Measurements from ENCODE around the gene FN1. TPM values are rescaled to one million over a fixed set of nuclear protein-coding genes. Genes with fewer than 3 reads are reported as not detected.
A peak's percentile ranks its signal among the peaks of the same experiment; 100 is the strongest.

FN1 gene
- 1,735 and 1,808 TPM in 2 replicates for total RNA-seq
- polyA plus RNA-seq (2012), result 9,206 TPM

DNA sequence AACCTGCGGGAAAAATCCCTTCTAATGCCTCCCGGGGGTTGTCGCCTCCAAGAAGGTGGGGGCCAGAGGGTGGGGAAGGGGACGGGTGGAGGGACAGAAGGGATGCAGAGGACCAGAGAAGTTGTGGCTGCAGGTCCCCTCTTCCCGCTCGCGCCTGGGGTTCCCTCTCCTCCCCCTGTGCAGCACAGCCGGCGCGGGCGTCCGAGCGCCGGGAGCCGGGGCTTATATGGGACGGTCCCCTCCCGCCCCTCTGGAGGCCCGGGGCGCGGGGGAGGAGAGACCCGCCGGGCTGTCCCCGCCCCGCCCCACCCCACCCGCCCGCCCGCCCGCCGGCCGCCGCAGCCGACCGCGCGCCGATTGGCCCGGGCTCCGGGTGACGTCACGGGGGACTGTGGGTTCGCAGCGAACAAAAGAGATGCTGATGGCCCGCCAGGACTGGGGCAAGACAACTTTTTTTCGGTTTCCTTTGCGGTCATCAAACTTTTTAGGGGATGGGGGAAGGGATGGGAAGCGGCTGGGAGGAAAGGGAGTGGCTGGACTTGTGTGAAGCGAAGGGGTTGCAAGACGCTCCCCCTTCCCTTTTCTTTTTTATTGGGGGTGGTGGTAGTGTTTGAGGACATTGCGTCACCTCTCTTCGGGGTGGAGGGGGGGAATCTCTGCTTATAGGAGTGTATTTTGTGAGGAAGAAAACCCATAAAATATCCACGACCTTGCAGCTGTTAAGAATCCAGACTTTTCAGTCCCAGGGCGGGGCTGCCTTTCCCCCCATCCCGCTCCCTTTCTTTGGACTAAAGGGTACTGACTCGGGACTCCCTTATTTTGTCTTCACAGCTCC is at the start of gene FN1:
FN1 (minus strand) TSS at position 199 of the 835 bp plus-strand sequence. CDS start 266 bp downstream, outside the sequence.
- peak; percentile 96 for DNase-seq (ENCODE audit: low read depth)

DNA sequence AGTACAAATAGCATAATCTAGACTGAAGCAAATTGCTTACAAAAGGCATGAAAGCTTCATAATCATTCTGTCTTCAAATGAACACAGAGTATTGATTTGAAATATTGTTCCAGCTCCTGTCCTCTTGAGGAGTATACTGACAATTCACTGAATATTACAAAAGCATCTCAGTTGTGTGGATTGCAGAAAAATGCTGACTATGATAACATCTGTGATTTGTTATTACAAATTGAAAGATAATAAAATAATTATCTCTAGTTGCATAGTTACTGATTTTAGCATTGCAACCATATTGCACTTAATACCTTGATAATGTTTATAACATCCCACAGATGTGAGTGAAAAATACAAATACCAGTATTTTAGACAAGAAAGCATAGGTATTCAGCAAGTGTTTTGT is 49.2 kb upstream of the FN1 start:
- DNase-seq (ENCODE audit: low read depth), result no peak

DNA sequence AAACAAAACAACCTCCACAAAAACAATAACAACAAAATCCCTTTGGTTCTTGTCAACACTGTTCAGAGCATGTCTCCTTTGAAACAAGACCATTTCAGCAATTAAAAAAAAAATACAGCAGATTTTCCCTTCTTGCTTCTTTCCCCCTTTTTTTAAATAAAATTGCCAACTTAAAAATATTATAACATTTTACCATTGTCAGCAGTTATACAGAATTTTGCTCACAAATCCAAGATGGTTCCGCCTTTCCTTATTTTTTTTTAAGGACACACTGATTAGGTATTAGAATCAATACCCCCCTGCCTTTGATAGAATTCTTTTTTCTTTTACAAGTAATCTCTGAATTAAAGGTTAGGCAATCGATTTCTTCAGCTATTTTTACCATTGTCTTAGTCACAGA is 48.7 kb upstream of the FN1 start:
- DNase-seq (ENCODE audit: low read depth), result no peak

DNA sequence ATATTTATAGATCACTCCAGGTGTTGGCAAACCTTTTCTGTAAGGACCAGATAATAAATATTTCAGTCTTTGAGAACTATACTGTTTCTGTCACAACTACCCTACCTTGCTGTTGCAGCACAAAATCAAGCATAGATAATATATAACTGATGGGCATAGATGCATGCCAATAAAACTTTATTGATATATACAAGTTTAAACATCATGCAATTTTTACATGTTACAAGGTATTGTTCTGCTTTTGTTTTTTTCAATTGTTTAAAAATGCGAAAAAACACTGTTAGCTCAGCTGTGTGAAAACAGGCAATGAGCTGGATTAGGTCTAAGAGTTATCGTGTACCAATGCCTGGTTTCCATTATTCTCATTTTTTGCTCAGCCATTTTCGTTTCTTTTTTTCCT is 47.6 kb upstream of the FN1 start:
- DNase-seq (ENCODE audit: low read depth), result no peak

DNA sequence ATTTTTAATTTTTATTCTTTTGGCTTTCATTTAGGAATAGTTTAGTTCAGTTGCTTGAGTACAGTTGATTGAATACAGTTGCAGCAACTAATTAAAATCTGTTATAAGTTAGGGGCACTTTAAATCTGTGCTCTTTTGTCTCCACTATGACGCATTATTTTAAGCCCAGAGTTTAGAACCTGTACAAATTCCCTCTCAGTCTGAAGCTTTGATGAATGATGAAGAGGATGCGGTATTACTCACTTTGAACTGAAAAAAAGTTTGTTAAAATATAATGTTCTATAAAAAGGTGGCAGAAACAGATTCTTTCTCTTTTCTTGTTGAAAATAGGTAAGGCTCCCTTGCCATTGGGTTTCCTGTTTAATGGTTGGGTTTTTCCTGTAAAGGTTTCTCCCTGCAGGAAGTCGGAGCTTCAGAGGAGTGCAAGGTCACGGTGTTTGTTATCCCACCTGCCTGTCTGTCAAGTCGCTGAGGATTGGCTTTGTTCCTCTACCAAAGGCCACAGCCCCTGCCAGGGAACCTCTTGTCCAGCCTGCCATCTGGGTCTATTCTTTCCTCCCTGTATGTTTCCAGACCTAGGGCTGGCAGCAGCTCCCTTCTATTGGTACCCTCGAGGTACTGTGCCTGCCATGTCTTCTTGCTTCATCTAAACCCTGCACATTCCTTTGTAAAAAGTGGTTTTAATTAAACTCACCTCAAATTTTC is 43.8 kb upstream of the FN1 start:
- DNase-seq (ENCODE audit: low read depth), result no peak

DNA sequence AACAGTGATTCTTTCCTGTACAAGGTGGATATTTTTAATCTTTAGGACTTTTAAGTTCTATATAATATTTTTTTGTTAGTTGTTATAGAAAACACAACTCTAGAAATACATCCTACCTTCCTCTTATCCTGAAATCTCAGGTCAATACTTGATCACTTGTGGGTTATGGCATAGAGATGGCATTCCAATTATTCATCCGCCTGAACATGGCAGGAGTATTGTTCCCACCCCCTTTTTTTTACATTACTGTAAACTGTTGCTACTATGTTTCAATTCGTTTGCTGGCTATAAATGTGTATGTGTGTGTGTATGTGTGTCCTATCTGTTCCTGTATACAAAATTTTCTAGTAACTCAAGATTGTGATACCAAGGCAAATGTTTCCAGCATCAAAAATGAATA is 43.3 kb upstream of the FN1 start:
- no peak for DNase-seq (ENCODE audit: low read depth)

DNA sequence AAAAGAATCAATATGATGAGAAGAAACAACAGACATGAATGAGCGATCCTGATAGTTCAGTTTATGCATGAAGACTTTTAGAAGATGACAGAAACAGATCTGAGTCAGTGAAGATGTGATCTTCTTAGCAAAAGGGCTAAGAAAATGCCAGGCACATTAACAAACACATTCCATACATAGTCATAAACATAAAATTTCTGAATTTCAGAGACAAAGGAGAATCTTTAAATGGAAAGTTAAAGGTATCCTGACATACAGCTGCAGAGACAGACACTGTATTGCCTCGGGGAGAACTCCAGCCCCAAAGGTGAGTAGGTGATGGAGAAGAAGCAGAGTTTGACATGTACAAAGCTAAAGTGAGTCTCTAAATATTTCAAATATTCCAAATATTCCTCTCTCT is 40.6 kb upstream of the FN1 start:
- DNase-seq (ENCODE audit: low read depth), result no peak

DNA sequence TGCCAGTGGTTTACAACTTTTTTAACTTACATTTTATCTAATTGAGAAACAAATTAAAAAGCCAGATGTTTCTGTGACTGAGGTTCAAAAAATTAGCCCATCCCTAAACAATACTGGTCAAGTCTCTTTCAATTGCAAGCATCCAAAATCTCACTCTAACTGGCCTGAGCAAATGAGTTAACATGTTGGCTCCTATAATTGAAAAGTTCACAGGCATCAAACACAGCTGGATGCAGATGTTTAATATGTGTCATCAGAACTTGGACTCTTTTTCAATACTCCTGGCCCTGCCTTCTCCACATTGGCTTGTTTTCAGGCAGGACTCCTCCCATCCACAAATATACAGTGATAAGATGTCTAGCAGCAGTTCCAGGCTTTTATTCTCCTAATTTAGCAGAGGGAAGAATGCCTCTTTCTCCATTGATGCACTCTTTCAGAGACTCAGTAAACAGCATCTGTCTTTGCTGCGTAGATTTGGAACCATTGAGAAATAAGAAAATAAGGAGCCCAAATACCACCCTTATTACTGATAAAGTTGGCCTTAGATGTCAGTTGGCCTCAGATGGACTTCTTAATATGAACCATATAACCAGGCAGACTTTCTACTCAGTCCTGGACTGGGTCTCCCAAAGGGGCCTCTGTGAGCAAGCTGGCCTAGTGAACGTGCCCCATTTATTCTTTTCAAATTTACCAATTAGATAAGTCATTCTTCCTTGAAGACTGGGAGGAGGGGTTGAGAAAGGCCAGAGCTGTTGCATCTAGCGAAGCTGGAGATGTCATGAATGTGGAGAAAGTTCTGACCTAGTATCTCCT is 30.4 kb upstream of the FN1 start:
- no peak for DNase-seq (ENCODE audit: low read depth)

DNA sequence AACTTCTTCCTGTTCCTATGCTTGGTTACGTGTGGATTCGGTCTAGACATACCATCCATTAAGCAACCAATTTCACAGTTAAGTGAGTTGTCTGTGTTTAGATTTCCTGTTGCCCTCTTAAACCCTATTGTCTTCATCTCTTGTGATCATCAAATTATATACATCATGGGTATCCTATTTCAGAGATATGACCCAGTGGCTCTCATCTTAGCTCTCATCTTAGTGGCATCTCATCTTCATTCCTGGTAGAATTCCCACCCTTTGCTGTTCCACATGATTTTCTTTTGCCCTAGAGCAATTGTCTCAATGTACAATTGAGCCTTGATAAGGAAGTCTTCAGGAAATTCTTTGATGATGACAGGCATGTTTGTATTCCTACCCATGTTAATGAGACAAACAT is 29.4 kb upstream of the FN1 start:
- DNase-seq (ENCODE audit: low read depth), result no peak

DNA sequence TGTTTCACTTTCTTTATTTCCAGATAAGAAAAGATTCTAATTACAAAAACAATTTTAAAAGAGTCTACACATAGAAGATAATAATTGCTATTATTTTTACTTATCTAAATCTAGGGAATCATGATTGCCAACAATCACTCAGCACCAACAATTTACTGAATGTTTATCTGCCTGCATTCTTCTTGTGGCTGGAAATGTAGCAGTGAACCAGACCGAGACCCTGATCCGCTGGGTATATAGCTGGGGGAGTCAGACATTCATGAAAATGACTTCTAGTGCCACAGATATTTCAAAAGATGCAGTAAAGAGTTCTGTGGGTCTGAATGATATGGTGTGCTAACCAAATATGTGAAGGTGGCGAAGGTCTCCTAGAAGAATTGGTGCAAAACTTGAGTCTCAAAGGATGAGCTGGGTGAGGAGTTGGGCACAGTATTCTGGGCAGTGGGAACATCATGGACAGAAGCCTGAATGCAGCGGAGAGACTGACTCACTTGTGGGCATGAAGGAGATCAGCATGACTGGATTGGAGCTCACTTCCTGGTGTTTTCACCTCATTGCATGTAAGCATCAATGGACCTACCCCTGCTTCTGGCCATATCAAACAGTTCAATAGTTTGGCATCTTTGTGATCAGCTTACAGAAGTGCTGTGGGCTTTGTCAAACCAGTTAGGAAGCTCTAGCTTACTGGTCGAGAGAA is 26.1 kb upstream of the FN1 start:
- DNase-seq (ENCODE audit: low read depth), result no peak

DNA sequence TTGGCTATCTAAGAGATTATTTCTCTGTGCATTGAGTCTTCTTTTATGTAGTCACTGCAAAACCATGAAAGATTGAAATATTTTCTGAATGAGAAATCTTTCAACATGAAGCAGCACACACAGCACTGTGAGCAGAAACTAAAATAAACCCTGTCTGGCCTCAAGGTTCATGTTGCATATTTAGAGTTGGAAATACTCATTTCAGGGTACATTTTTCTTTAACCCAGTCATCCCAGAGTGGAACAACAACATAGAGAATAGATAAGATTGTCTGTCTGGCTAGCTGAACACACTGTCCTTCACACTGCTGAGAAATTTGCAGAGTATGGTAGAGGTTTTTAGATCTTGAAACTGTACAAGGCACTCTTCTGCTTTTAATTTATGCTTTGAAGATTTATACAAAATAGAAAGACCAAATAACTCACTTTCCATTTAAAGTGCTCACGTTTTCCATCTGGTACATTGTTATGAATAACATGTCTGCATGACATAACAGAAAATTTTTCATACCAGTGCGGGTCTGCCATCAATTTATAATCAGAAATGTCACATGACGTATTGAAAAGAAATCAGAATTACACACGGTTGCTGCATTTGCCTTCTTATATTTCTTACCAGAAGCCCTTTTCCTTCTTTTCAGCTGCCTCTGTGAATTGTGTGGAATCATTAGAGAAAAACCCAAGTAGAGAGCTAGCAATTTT is 25.0 kb upstream of the FN1 start:
- DNase-seq (ENCODE audit: low read depth), result peak; percentile 41

DNA sequence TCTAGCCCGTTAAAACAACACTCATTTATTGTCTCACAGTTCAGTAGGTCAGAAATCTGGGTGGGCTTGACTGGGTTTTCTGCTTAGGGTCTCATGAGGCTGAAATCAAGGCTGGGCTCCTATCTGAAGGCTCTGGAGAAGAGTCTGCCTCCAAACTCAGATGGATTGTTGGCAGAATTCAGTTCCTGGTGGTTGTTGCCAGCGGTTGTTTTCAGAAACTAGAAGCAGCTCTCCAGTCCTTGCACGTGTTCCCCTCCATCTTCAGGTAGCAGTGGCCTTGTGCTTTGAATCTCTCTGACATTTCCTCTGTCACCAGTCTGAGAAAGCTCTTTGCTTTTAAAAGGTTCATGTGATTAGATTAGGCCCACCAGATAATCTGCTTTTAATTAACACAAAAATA is 20.1 kb upstream of the FN1 start:
- no peak for DNase-seq (ENCODE audit: low read depth)

DNA sequence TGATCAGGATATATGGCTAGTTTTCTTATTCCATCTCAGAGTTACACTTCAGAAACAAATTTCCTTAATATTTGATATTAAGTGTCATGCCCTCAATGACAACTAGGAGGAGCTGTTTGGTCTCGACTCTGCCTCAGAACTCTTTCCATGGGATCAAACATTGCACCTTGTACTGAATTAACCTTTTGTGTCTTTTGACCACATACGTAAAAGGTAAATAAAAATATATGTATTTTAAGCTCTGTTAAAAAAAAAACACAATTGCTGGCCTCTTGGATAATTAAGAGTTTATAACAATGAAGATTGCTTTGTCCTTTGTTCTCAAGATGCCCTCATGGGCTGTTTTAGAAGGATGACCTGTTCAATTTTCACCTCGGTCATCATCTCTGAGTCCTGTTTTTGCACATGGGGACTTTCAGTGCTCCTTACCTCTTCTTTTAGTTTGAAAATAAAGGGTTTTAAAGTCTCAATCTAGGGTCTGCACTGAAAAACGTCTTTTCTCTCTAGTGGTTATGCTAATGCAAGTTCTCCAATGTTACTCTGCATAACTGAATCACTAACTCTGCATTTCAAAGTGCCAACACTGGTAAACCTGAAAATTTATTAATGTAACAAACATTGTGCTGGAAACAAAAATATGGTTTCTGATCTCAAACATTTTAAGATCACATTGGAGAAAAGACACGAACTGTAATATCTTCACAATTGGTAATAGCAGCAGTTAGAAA is 18.8 kb upstream of the FN1 start:
- DNase-seq (ENCODE audit: low read depth), result no peak

DNA sequence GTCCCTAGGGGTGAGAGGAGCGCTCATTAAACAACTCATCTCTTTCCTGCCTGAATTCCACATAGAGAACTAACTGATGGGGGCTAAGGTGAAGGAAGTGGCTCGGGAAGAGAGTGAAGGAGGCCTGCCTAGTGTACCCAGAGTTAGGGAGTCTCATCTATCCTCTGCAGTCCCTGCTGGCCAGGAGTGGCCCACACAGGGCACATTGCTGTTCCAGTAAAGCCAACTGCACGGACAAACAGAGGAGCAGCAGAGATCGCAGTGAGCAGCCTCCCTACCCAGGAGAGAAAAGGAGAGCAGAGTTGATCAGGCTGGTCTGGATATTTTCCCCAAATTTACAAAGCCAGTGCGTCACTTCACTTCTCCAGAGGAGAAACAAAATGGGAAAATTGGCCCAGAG is 16.9 kb upstream of the FN1 start:
- DNase-seq (ENCODE audit: low read depth), result no peak

DNA sequence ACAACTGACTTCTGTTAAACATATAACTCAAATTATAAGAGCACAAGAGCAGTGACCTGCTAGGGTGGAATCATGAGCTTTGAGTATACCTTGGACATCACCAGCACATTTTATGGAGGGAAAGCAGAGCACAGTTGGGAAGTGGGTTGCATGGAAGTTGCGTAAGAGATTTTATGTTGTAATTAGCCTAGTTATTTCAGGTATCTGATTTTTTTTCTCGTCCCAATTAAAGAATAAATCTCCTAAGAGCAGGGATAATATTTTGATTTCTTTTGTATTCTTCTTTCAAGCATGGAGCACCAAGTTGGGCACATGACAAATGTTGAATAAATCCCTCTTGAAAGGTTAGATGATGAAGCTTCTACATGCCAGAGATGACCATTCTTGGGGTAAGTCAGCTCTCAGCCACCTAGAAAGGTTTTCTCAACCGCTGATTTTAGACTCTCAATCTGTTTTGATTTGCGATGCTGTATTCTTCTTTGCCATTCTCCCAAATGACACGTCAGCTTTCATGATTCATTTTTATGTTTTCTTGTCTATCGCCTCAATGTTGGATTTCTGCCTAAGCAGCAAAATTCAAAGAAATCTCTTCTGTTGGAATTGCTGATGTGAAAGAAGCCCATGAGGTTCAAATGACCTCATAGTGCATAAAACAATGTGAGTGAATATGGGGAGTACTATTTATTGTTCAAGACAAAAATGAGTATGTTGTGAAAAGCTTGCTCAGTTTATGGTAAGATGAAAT is 15.3 kb upstream of the FN1 start:
- DNase-seq (ENCODE audit: low read depth), result no peak

DNA sequence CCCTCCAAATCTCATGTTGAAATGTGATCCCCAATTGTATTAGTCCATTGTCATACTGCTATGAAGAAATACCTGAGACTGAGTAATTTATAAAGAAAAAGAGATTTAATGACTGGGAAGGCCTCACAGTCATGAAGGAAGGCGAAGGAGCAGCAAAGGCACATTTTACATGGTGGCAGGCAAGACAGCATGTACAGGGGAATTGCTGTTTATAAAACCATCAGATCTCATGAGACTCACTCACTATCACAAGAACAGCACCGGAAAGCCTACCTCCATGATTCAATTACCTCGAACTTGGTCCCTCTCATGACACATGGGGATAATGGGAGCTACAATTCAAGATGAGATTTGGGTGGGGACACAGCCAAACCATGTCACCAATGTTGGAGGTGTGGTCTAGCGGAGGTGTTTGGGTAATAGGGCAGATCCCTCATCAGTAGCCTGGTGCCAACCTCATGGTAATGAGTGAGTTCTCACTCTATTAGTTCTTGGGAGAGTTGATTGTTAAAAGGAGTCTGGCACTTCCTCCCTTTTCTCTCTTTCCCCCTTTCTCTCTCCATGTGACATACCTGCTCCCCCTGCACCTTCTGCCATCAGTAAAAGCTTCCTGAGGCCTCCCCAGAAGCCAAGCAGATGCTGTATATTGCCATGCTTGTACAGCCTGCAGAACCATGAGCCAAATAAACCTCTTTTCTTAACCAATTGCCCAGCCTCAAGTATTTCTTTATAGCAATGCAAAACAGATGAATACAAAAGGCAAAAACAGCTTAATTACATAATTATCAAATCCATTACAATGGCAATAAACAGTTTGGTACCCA is 14.5 kb upstream of the FN1 start:
- DNase-seq (ENCODE audit: low read depth), result no peak

DNA sequence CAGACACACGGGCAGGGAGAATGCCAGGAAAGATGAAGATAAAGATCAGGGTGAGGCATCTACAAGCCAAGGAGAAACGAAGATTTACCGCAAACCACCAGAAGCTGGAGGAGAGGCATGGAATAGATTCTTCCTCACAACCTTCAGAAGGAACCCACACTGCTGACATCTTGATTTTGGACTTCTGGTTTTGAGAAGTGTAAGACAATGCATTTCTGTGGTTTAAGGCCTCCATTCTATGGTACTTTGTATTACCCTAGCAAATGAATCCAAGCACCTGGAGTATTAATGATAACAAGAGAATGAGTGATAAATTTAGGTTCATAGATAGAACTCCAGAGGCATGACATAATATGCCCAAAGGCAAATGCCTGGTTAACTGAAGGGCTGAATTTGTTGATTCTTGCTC is 11.8 kb upstream of the FN1 start:
- DNase-seq (ENCODE audit: low read depth), result no peak

DNA sequence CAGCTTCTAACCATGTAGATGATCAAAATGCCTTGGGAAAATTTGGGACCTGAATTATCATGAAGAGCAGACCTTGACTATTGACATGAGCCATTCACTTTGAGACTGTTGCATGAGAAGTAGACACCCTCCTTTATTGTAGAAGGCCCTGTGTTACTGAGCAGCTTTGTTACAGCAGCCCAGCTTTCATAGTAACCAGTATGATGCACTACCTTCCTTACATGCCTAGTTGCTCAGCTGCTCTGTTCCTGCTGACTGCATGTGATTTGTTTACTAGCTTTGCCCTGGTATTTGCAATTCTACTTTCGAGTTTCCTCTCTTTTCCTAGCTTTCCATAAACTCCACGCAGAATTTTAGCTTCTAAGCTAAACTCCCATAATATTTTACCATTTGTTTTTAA is 11.2 kb upstream of the FN1 start:
- DNase-seq (ENCODE audit: low read depth), result no peak
